Body of pancreas (tissue), 4 donors: Measurements from ENCODE around the gene FAM131A. TPM values are rescaled to one million over a fixed set of nuclear protein-coding genes. Genes with fewer than 3 reads are reported as not detected.

Experiments
- ATAC-seq: fragments of 150-250 bp; one replicate; pipeline ENCODE4 v1.9.1; 2016
- DNase-seq, 4 donors: peaks; one replicate each; pipeline ENCODE4 v3.0.0-alpha.2; 2019
- H3K27ac ChIP-seq, 4 donors: fragments of 200-600 bp; sonication (generic); 1 replicate in 3 of 4; 2 replicates in 1 of 4; pipeline versions ENCODE4 v1.5.1 to v1.6.1; 2016 to 2019; ENCODE audit warnings: mild to moderate bottlenecking in 1 of 4, mixed read lengths in 1 of 4, moderate library complexity in 1 of 4
- H3K27me3 ChIP-seq, 2 donors: fragments of 200-600 bp; sonication (generic); one replicate each; pipeline ENCODE4 v1.6.0; 2016; ENCODE audit warnings: mild to moderate bottlenecking in 1 of 2
- H3K36me3 ChIP-seq, 2 donors: fragments of 200-600 bp; sonication (generic); replicated peaks in 1 of 2; 2 replicates each; pipeline ENCODE4 v1.5.1; 2016; ENCODE audit warnings: low read depth in 2 of 2; ENCODE audit not compliant: insufficient read depth in 1 of 2
- H3K4me1 ChIP-seq: fragments of 200-600 bp; sonication (generic); one replicate; pipeline ENCODE4 v1.6.0; 2016
- H3K4me3 ChIP-seq, 2 donors: fragments of 200-600 bp; sonication (generic); 1 replicate in 1 of 2; 2 replicates in 1 of 2; pipeline ENCODE4 v1.5.1; 2016 to 2019
- H3K9me3 ChIP-seq, 3 donors: fragments of 200-600 bp; sonication (generic); 1 replicate in 2 of 3; 2 replicates in 1 of 3; pipeline ENCODE4 v1.5.1; 2016
- POLR2A ChIP-seq, 3 donors: fragments of 450-650 bp; IDR thresholded peaks; one replicate each; pipeline ENCODE4 v1.6.1; 2016; ENCODE audit warnings: antibody characterized with exemption in 3 of 3, mild to moderate bottlenecking in 2 of 3
- WGBS, 2 donors: methylation state at CpG; one replicate each; pipeline ENCODE4 v1.1.5; 2017; 5-methylcytosine and 5-hydroxymethylcytosine counted together
- intact Hi-C: fragments of 100-400 bp; cut with DNase I; formaldehyde crosslinking; loops from one replicate; pipeline ENCODE4 v1.15.1; 2023
- total RNA-seq, 2 donors: library from RNA; depleted of rRNA; stranded (reverse); fragments of >200 nt; gene quantifications; one replicate each; pipeline ENCODE4 v1.1.0, GENCODE V29; 2016
- TF ChIP-seq, protein P1 (sequence below), 7 experiments: fragments of 450-650 bp in 4 of 7; fragments of 200-600 bp in 3 of 7; sonication (generic) in 3 of 7; IDR thresholded peaks; one replicate each; pipeline ENCODE4 v1.5.1; 2016 to 2019; ENCODE audit warnings: antibody characterized with exemption in 7 of 7

Gene FAM131A
- total RNA-seq, 2 donors from 2014 or later = 11.5 to 13.5 TPM

DNA sequence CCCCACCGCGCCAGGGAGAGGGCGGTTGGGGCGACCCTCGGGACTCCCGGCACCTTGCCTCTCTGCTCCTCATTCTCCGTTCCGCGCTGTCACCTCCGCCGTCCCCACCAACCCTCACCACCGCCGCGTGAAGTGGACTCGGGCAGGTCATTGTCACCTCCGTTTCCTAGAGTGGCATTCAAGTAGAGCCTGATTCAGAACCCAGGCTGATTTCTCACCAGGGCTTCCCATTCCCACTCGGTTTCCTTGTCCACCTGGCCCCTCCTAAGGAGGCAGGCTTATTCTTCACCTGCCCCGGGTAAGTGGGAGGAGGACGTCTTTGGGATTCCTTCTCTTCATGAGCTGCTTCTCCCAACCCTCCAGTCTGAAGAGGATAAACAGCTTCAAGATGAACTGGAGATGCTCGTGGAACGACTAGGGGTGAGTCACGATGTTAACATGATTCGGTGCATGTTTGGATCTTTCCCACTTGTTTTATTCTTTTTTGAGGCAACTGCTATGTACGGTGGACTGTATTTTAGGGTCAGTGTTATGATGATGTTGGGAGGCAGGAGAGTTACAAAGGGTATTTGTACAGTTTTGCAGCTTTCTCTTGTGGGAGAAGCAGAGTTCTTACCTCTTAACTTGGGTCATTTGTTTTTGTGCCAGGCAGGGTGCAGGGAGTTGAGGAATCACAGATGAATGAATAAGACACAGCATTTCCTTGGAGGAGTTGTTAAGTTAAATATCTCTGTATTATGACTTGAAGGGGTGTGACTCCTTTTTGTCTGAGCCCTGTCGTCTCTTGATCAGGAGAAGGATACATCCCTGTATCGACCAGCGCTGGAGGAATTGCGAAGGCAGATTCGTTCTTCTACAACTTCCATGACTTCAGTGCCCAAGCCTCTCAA lies 37.7 kb upstream of the FAM131A start:
- ATAC-seq (no peak), DNase-seq (no peak)
- Histone ChIP-seq H3K4me3 (peak overlapping the region; percentile 49 to 85), H3K4me1 (peaks cover 29% of the 10 kb centered on the region), H3K27ac (peak overlapping the region; percentile 17 to 84 (median 49)), H3K9me3 (no peaks in the 10 kb centered on the region), H3K36me3 (peaks cover 11 to 24% of the 10 kb centered on the region in 2 donors), H3K27me3 (no peaks in the 10 kb centered on the region)
- WGBS, 2 donors = 13 to 23% methylated on average over 21 to 29 of the region's 29 CpGs
- intact Hi-C loops = no loop called here
- no peak for TF ChIP-seq POLR2A (IDR thresholded peaks at IDR 0.05)
- TF ChIP-seq, protein P1, sequence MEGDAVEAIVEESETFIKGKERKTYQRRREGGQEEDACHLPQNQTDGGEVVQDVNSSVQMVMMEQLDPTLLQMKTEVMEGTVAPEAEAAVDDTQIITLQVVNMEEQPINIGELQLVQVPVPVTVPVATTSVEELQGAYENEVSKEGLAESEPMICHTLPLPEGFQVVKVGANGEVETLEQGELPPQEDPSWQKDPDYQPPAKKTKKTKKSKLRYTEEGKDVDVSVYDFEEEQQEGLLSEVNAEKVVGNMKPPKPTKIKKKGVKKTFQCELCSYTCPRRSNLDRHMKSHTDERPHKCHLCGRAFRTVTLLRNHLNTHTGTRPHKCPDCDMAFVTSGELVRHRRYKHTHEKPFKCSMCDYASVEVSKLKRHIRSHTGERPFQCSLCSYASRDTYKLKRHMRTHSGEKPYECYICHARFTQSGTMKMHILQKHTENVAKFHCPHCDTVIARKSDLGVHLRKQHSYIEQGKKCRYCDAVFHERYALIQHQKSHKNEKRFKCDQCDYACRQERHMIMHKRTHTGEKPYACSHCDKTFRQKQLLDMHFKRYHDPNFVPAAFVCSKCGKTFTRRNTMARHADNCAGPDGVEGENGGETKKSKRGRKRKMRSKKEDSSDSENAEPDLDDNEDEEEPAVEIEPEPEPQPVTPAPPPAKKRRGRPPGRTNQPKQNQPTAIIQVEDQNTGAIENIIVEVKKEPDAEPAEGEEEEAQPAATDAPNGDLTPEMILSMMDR (IDR thresholded peaks at IDR 0.05) = no peak

GRCh38 chr3:184300378-184300720 lies 37.1 kb upstream of the FAM131A start:
- no peak overlapping the region for H3K27ac ChIP-seq
- no peak for TF ChIP-seq POLR2A (IDR thresholded peaks at IDR 0.05)
- TF ChIP-seq, protein P1 (IDR thresholded peaks at IDR 0.05) = no peak
- peaks cover 11 to 24% of the 10 kb centered on the region in 2 donors for H3K36me3 ChIP-seq
- ATAC-seq = no peak
- H3K9me3 ChIP-seq = no peaks in the 10 kb centered on the region
- intact Hi-C loops = no loop called here
- H3K4me1 ChIP-seq = peaks cover 29% of the 10 kb centered on the region
- DNase-seq = no peak
- WGBS, 2 donors = 60 to 76% methylated on average over 3 of the region's 3 CpGs
- H3K4me3 ChIP-seq = no peak overlapping the region
- H3K27me3 ChIP-seq = no peaks in the 10 kb centered on the region

DNA sequence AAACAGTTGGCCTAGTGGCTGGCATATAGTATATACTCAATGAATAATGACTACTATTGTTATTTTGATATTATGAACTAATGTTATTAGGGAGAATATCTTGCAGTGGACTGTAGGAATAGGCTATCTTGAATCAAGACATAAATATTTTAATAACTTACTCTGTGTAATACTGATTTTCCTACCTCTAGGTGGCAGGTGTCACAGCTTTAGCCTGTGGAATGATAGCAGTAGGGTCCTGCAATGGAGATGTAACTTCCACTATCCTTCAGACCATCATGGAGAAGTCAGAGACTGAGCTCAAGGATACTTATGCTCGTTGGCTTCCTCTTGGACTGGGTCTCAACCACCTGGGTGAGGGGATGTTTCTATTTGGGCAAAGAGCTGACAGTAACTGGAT lies 31.8 kb upstream of the FAM131A start:
- intact Hi-C loops = no loop called here
- DNase-seq (no peak), ATAC-seq (peak; percentile 57)
- 26 to 33% methylated on average over 1 of the region's 1 CpG for WGBS, 2 donors
- H3K36me3 ChIP-seq = peaks cover 16 to 44% of the 10 kb centered on the region in 2 donors
- H3K27me3 ChIP-seq = no peaks in the 10 kb centered on the region
- H3K9me3 ChIP-seq = no peaks in the 10 kb centered on the region
- H3K27ac ChIP-seq = no peak overlapping the region
- no peak for TF ChIP-seq POLR2A (IDR thresholded peaks at IDR 0.05)
- TF ChIP-seq, protein P1 (IDR thresholded peaks at IDR 0.05) = peak; percentile 9 to 45 (median 32)
- H3K4me1 ChIP-seq = peaks cover 3% of the 10 kb centered on the region
- H3K4me3 ChIP-seq = no peak overlapping the region

GRCh38 chr3:184306341-184306972 lies 30.9 kb upstream of the FAM131A start:
- intact Hi-C loops = no loop called here
- TF ChIP-seq, protein P1 (IDR thresholded peaks at IDR 0.05) = no peak
- no peak for TF ChIP-seq POLR2A (IDR thresholded peaks at IDR 0.05)
- DNase-seq = no peak

More at GRCh38 chr3:184306341-184306972, 30.9 kb upstream of the FAM131A start:
- Histone ChIP-seq H3K36me3 (peaks cover 16 to 42% of the 10 kb centered on the region in 2 donors), H3K27me3 (no peaks in the 10 kb centered on the region), H3K9me3 (no peaks in the 10 kb centered on the region), H3K4me1 (no peaks in the 10 kb centered on the region), H3K27ac (no peak overlapping the region), H3K4me3 (no peak overlapping the region)
- whole genome bisulfite sequencing, 2 donors = 71 to 80% methylated on average over 4 of the region's 4 CpGs
- ATAC-seq = no peak
